SK-N-MC (cell line): ENCODE measurements around the gene SLC25A42.

ENCODE experiments used
- EZH2 ChIP-seq: fragments of 200-600 bp; sonication (generic); IDR thresholded peaks from one replicate; pipeline ENCODE4 v1.6.1; 2017; ENCODE audit warnings: antibody characterized with exemption
- POLR2AphosphoS5 ChIP-seq: IDR thresholded peaks from 2 replicates; pipeline ENCODE4 v1.6.1; 2012; ENCODE audit warnings: mild to moderate bottlenecking, low read depth, low read length, borderline replicate concordance

DNA sequence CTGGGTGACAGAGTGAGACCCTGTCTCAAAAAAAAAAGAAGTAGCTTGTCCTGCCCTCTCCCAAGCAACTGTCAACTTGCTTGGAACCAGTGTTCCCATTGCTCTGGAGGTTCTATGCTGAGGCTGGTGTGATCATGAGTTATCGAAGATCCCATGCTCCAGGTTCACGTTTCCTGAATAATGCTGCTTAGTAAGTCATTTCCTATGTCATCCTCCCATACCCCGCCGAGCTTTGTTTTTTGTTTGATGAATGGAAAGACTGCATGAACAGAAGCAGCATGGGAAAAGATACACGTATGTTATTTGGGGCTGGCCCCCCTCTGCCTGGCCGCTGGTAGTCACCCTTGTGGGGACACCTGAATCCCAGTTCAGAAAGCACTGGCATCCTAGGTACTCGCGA, 11.3 kb downstream of the SLC25A42 start:
- TF ChIP-seq POLR2AphosphoS5 (no peak), EZH2 (no peak)
